HCT116 (cell line): ENCODE measurements around the gene WTAP. TPM values are rescaled to one million over a fixed set of nuclear protein-coding genes. Genes with fewer than 3 reads are reported as not detected.

Source experiments
- ATAC-seq: fragments of 200-7000 bp; cut with Tn5 transposase; 2 replicates; pipeline ENCODE4 v1.9.1; 2020; ENCODE audit warnings: mild to moderate bottlenecking, moderate library complexity
- BruUV-seq: library from RNA; stranded (reverse); fragments of 400-500 nt; replicated peaks from 2 replicates; lab custom pipeline; 2021; lab: Mats Ljungman, UMichigan
- CTCF ChIA-PET: fragments of 300-600 bp; sonication (Branson Sonifier 250); formaldehyde crosslinking; loops from one replicate; lab custom pipeline; 2021; ENCODE audit warnings: antibody characterized with exemption; lab: Charles Lee
- POLR2A ChIA-PET: fragments of 300-600, 350-600 bp; sonication (Branson Sonifier 250); formaldehyde crosslinking; loops from one replicate; lab custom pipeline; 2021; ENCODE audit warnings: antibody characterized with exemption; lab: Charles Lee
- RAD21 ChIA-PET, 2 experiments: fragments of 300-600 bp; sonication (Branson Sonifier 250); formaldehyde crosslinking; loops; one replicate each; lab custom pipeline; 2023; ENCODE audit warnings: low total read pairs in 2 of 2; ENCODE audit not compliant: uncharacterized antibody in 2 of 2, unreplicated experiment in 2 of 2, low non-redundant PET in 1 of 2; lab: Charles Lee
- DNase-seq: peaks from one replicate; pipeline ENCODE4 v3.0.0-alpha.2; 2010; ENCODE audit warnings: low read depth, low spot score
- H2AFZ ChIP-seq: fragments of 200-600 bp; shearing (Covaris generic), sonication (generic); 2 replicates; pipeline ENCODE4 v1.6.1; 2017; ENCODE audit warnings: low read depth, mixed run types, mixed read lengths, antibody characterized with exemption, low read length; ENCODE audit not compliant: poor library complexity, severe bottlenecking
- H3K27ac ChIP-seq: 2 replicates; pipeline ENCODE4 v1.5.1; 2012; ENCODE audit warnings: low read depth, low read length
- H3K27me3 ChIP-seq: fragments of 200-600 bp; sonication (generic); 2 replicates; pipeline ENCODE4 v1.6.1; 2016; ENCODE audit warnings: mixed run types, low read length, mixed read lengths; ENCODE audit not compliant: insufficient read depth
- H3K36me3 ChIP-seq, 2 experiments: fragments of 200-500 bp in 1 of 2; fragments of 200-600 bp in 1 of 2; sonication (Bioruptor generic) in 1 of 2; sonication (generic) in 1 of 2; 2 replicates each; pipeline versions ENCODE4 v1.5.1 to v1.6.1; 2014 to 2016; ENCODE audit warnings: low read length in 2 of 2, inconsistent platforms in 1 of 2, mixed read lengths in 1 of 2, mixed run types in 1 of 2; ENCODE audit not compliant: insufficient read depth in 2 of 2, control insufficient read depth in 1 of 2
- H3K4me1 ChIP-seq, 2 experiments: fragments of 200-600 bp in 1 of 2; sonication (generic) in 1 of 2; 2 replicates each; pipeline versions ENCODE4 v1.5.1 to v1.6.1; 2012 to 2017; ENCODE audit warnings: low read length in 2 of 2, inconsistent platforms in 1 of 2, mild to moderate bottlenecking in 1 of 2, mixed read lengths in 1 of 2, mixed run types in 1 of 2, moderate library complexity in 1 of 2; ENCODE audit not compliant: insufficient read depth in 2 of 2, control insufficient read depth in 1 of 2
- H3K4me2 ChIP-seq: fragments of 200-600 bp; sonication (generic); 2 replicates; pipeline ENCODE4 v1.6.1; 2017; ENCODE audit warnings: mixed run types, low read length, mixed read lengths
- H3K4me3 ChIP-seq, 2 experiments: fragments of 200-600 bp in 1 of 2; sonication (generic) in 1 of 2; replicated peaks in 1 of 2; 2 replicates each; pipeline ENCODE4 v1.5.1; 2011 to 2016; ENCODE audit warnings: low read length in 2 of 2, control low read depth in 1 of 2, low read depth in 1 of 2, mild to moderate bottlenecking in 1 of 2, mixed read lengths in 1 of 2, mixed run types in 1 of 2
- H3K79me2 ChIP-seq: fragments of 200-600 bp; sonication (generic); 2 replicates; pipeline ENCODE4 v1.6.1; 2017; ENCODE audit warnings: mild to moderate bottlenecking, mixed run types, low read length, moderate library complexity, mixed read lengths; ENCODE audit not compliant: insufficient read depth
- H3K9ac ChIP-seq: fragments of 200-600 bp; sonication (generic); 2 replicates; pipeline ENCODE4 v1.6.1; 2016; ENCODE audit warnings: low read length, mixed read lengths
- H3K9me2 ChIP-seq: fragments of 200-600 bp; sonication (generic), shearing (Covaris generic); 2 replicates; pipeline ENCODE4 v1.6.1; 2017; ENCODE audit warnings: mixed run types, mild to moderate bottlenecking, moderate library complexity; ENCODE audit not compliant: insufficient read depth
- H3K9me3 ChIP-seq, 2 experiments: fragments of 200-500 bp in 1 of 2; fragments of 200-600 bp in 1 of 2; sonication (Bioruptor generic) in 1 of 2; sonication (generic) in 1 of 2; 2 replicates each; pipeline ENCODE4 v1.6.1; 2014 to 2017; ENCODE audit warnings: low read length in 2 of 2, mixed read lengths in 2 of 2, inconsistent platforms in 1 of 2, low read depth in 1 of 2, mild to moderate bottlenecking in 1 of 2, mixed run types in 1 of 2, moderate library complexity in 1 of 2; ENCODE audit not compliant: control insufficient read depth in 1 of 2, insufficient read depth in 1 of 2
- H4K20me1 ChIP-seq: fragments of 200-600 bp; sonication (generic), shearing (Covaris generic); 2 replicates; pipeline ENCODE4 v1.6.1; 2017; ENCODE audit warnings: mixed run types, mild to moderate bottlenecking, moderate library complexity; ENCODE audit not compliant: insufficient read depth
- ATF3 ChIP-seq: IDR thresholded peaks from 2 replicates; pipeline ENCODE4 v1.6.1; 2012
- EZH2phosphoT487 ChIP-seq: fragments of 200-600 bp; IDR thresholded peaks from 2 replicates; pipeline ENCODE4 v1.6.1; 2018; ENCODE audit warnings: antibody characterized with exemption, borderline replicate concordance
- JUND ChIP-seq: IDR thresholded peaks from 2 replicates; pipeline ENCODE4 v1.6.1; 2012
- MAX ChIP-seq: IDR thresholded peaks from 2 replicates; pipeline ENCODE4 v1.6.1; 2012
- POLR2AphosphoS5 ChIP-seq: IDR thresholded peaks from 2 replicates; pipeline ENCODE4 v1.6.1; 2011; ENCODE audit warnings: mild to moderate bottlenecking, low read depth, low read length, moderate library complexity
- RAD21 ChIP-seq: IDR thresholded peaks from 2 replicates; pipeline ENCODE4 v1.6.1; 2012; ENCODE audit warnings: low read depth, mild to moderate bottlenecking
- REST ChIP-seq: IDR thresholded peaks from 2 replicates; pipeline ENCODE4 v1.6.1; 2012; ENCODE audit warnings: low read depth
- SIN3A ChIP-seq: IDR thresholded peaks from 2 replicates; pipeline ENCODE4 v1.6.1; 2012; ENCODE audit warnings: low read depth
- SP1 ChIP-seq: IDR thresholded peaks from 2 replicates; pipeline ENCODE4 v1.6.1; 2012; ENCODE audit warnings: low read depth
- ZBTB33 ChIP-seq: IDR thresholded peaks from 2 replicates; pipeline ENCODE4 v1.6.1; 2011; ENCODE audit warnings: mild to moderate bottlenecking, low read length, moderate library complexity; ENCODE audit not compliant: insufficient replicate concordance; ENCODE audit errors: extremely low read depth
- intact Hi-C: fragments of 100-400 bp; cut with micrococcal nuclease; formaldehyde crosslinking; loops from 2 replicates; pipeline ENCODE4 v1.10.0; 2022
- total RNA-seq: library from RNA; stranded (reverse); gene quantifications from one replicate; pipeline ENCODE4 v1.2.1, GENCODE V29; 2021; ENCODE audit not compliant: unreplicated experiment

WTAP gene
- total RNA-seq, 1 experiment from 2014 or later = 88.6 TPM

GRCh38 chr6:159778131-159778530 lies 50.8 kb downstream of the WTAP start:
- ChIA-PET CTCF (no interaction called here), RAD21 (no interaction called here), POLR2A (interaction anchor here (1.4 kb wide), 1 partner anchor 11 kb away, joined by 8 read pairs; the partner anchor contains the start of gene TCP1)
- H3K79me2 ChIP-seq = peaks cover 40% of the 10 kb centered on the region
- no peak overlapping the region for H3K9ac ChIP-seq
- H3K36me3 ChIP-seq = peaks cover 46 to 58% of the 10 kb centered on the region in 2 experiments
- BruUV-seq = no TSS peak
- H3K4me2 ChIP-seq = no peak overlapping the region
- H3K27ac ChIP-seq = no peak overlapping the region
- no peak overlapping the region for H2AFZ ChIP-seq
- H3K27me3 ChIP-seq = no peaks in the 10 kb centered on the region
- no peaks in the 10 kb centered on the region for H3K9me3 ChIP-seq
- ATAC-seq = no peak
- no peak for DNase-seq
- intact Hi-C loops = no loop called here
- no peak overlapping the region for H3K4me3 ChIP-seq
- H3K4me1 ChIP-seq = peaks cover 0 to 11% of the 10 kb centered on the region in 2 experiments; a peak in 2 of 4 replicates
- no peaks in the 10 kb centered on the region for H3K9me2 ChIP-seq
- TF ChIP-seq RAD21 (no peak), REST (no peak), JUND (no peak), SP1 (no peak), ATF3 (no peak), MAX (no peak), EZH2phosphoT487 (no peak), ZBTB33 (no peak), SIN3A (no peak), POLR2AphosphoS5 (no peak)
- peaks cover 35% of the 10 kb centered on the region; the same call in 1 of the 2 replicates for H4K20me1 ChIP-seq
